Neural progenitor cell (in vitro differentiated cells): ENCODE data around the gene PBX3.

Source experiments
- EZH2 ChIP-seq: fragments of 200-600 bp; sonication (generic); IDR thresholded peaks from 2 replicates; pipeline ENCODE4 v1.6.1; 2017; ENCODE audit warnings: antibody characterized with exemption, mild to moderate bottlenecking, moderate library complexity
- TF ChIP-seq, protein P1 (sequence below): fragments of 200-600 bp; sonication (generic); IDR thresholded peaks from 2 replicates; pipeline ENCODE4 v1.5.1; 2017; ENCODE audit warnings: antibody characterized with exemption, mild to moderate bottlenecking

GRCh38 chr9:125854553-125855275, 107.5 kb downstream of the PBX3 start:
- TF ChIP-seq, protein P1, sequence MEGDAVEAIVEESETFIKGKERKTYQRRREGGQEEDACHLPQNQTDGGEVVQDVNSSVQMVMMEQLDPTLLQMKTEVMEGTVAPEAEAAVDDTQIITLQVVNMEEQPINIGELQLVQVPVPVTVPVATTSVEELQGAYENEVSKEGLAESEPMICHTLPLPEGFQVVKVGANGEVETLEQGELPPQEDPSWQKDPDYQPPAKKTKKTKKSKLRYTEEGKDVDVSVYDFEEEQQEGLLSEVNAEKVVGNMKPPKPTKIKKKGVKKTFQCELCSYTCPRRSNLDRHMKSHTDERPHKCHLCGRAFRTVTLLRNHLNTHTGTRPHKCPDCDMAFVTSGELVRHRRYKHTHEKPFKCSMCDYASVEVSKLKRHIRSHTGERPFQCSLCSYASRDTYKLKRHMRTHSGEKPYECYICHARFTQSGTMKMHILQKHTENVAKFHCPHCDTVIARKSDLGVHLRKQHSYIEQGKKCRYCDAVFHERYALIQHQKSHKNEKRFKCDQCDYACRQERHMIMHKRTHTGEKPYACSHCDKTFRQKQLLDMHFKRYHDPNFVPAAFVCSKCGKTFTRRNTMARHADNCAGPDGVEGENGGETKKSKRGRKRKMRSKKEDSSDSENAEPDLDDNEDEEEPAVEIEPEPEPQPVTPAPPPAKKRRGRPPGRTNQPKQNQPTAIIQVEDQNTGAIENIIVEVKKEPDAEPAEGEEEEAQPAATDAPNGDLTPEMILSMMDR = no peak
- TF ChIP-seq EZH2 = no peak
